ENCODE data around the gene INTU. TPM values are rescaled to one million over a fixed set of nuclear protein-coding genes. Genes with fewer than 3 reads are reported as not detected.

INTU gene
- total RNA-seq, 3 donors from 2014 or later (not counting 1 experiment from before 2014, with no cell fraction given): 0.08 to 0.43 (median 0.16) TPM

DNA sequence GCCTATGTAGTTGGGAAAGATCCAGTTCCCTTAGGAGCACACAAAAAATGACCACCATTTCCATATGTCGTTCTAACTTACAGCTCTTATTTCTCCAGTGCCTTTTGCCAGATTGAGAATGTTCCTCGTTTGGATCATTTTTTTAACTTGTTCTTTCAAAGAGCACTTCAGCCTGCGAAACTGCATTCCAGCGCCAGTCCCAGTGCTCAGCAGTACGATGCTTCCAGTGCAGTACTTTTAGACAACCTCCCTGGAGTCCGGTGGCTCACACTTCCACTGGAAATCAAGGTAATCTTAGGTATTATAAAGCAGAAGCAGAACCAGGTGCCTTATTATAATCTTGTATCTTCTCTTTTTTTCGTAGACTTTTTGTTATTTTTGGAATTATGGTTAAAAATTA is 54.8 kb downstream of the INTU start:
- ATAC-seq: no peak
- Mint-ChIP-seq H3K27ac (no peak overlapping the region), H3K9me3 (peaks cover 6 to 8% of the 10 kb centered on the region in 2 donors), H3K4me1 (no peaks in the 10 kb centered on the region), H3K4me3 (no peak overlapping the region), H3K27me3 (ENCODE audit: low read depth in 2 of 2) (no peaks in the 10 kb centered on the region), H3K36me3 (no peaks in the 10 kb centered on the region)
- 83% methylated on average over 6 of the region's 7 CpGs for WGBS (ENCODE audit: insufficient coverage)
- no peak for TF ChIP-seq CTCF (IDR thresholded peaks at IDR 0.05)
- no peak overlapping the region for H3K4me3 ChIP-seq (ENCODE audit: low read length)
- H3K27ac ChIP-seq (ENCODE audit: low read length): no peak overlapping the region
- intact Hi-C loops (cut with micrococcal nuclease): no loop called here
- no peak for DNase-seq
- H3K4me1 ChIP-seq (ENCODE audit: control insufficient read depth, insufficient read depth, low read length): no peaks in the 10 kb centered on the region
- H3K36me3 ChIP-seq (ENCODE audit: control insufficient read depth, insufficient read depth, low read length): no peaks in the 10 kb centered on the region
- no peaks in the 10 kb centered on the region for H3K9me3 ChIP-seq (ENCODE audit: control insufficient read depth, insufficient read depth, low read length)
- H3K27me3 ChIP-seq (ENCODE audit: control insufficient read depth, insufficient read depth, low read length): no peaks in the 10 kb centered on the region

DNA sequence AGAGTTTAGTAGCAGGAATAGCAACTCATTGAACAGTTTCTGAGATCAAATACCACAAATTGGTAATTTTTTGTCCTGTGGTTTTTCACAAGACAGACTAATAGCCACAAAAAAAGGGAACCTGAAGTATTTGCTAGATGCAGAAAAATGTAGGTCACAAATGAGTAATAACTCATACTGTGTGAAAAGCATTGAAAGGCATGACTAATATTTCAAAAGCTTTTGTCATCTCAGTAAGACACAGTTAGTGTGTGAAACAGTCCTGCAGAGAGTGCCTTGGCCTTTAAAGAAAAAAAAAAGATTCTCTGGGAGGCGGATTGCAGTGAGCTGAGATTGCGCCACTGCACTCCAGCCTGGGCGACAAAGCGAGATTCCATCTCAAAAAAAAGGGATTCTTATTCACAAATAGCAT is 66.0 kb downstream of the INTU start:
- DNase-seq (no peak), ATAC-seq (no peak)
- TF ChIP-seq CTCF (IDR thresholded peaks at IDR 0.05): no peak
- no peak overlapping the region for H3K27ac ChIP-seq (ENCODE audit: low read length)
- Mint-ChIP-seq H3K9me3 (peaks cover 3 to 4% of the 10 kb centered on the region in 2 donors), H3K4me1 (no peaks in the 10 kb centered on the region), H3K36me3 (no peaks in the 10 kb centered on the region), H3K27ac (no peak overlapping the region), H3K4me3 (no peak overlapping the region), H3K27me3 (ENCODE audit: low read depth in 2 of 2) (no peaks in the 10 kb centered on the region)
- WGBS (ENCODE audit: insufficient coverage): 73% methylated on average over 2 of the region's 4 CpGs
- intact Hi-C loops (cut with micrococcal nuclease): no loop called here
- no peaks in the 10 kb centered on the region for H3K36me3 ChIP-seq (ENCODE audit: control insufficient read depth, insufficient read depth, low read length)
- no peak overlapping the region for H3K4me3 ChIP-seq (ENCODE audit: low read length)
- no peaks in the 10 kb centered on the region for H3K9me3 ChIP-seq (ENCODE audit: control insufficient read depth, insufficient read depth, low read length)
- H3K4me1 ChIP-seq (ENCODE audit: control insufficient read depth, insufficient read depth, low read length): no peaks in the 10 kb centered on the region
- H3K27me3 ChIP-seq (ENCODE audit: control insufficient read depth, insufficient read depth, low read length): no peaks in the 10 kb centered on the region

DNA sequence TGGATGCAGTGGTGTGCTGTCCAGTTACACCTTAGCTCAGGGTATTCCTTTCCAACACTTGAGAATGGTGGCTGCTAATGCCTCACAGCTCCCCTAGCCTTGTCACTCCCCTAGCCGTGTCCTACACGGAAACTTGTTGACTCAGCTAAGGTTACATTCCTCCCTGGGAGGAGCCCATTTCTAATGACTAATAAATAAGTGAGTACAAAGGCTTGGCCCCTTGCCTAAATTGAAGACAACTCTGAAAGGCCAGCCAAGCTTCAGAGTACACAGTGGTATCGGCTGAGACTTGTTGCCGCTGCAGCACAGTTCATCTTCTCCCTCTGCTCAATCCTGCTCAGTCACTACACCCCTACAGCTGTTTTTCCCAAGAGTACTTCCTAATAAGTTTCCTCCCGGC is 76.2 kb downstream of the INTU start:
- no peak overlapping the region for H3K4me3 ChIP-seq (ENCODE audit: low read length)
- ATAC-seq (no peak), DNase-seq (no peak)
- no peaks in the 10 kb centered on the region for H3K27me3 Mint-ChIP-seq (ENCODE audit: low read depth in 2 of 2)
- no peak overlapping the region for H3K27ac ChIP-seq (ENCODE audit: low read length)
- no peak for TF ChIP-seq CTCF (IDR thresholded peaks at IDR 0.05)
- H3K4me3 Mint-ChIP-seq: no peak overlapping the region
- no peaks in the 10 kb centered on the region for H3K36me3 Mint-ChIP-seq
- no peaks in the 10 kb centered on the region for H3K27me3 ChIP-seq (ENCODE audit: control insufficient read depth, insufficient read depth, low read length)
- H3K9me3 Mint-ChIP-seq: peaks cover 0 to 2% of the 10 kb centered on the region in 2 donors
- H3K4me1 ChIP-seq (ENCODE audit: control insufficient read depth, insufficient read depth, low read length): no peaks in the 10 kb centered on the region
- H3K36me3 ChIP-seq (ENCODE audit: control insufficient read depth, insufficient read depth, low read length): no peaks in the 10 kb centered on the region
- no peak overlapping the region for H3K27ac Mint-ChIP-seq
- WGBS (ENCODE audit: insufficient coverage): 93% methylated on average over 5 of the region's 5 CpGs
- intact Hi-C loops (cut with micrococcal nuclease): no loop called here
- no peaks in the 10 kb centered on the region for H3K9me3 ChIP-seq (ENCODE audit: control insufficient read depth, insufficient read depth, low read length)
- H3K4me1 Mint-ChIP-seq: no peaks in the 10 kb centered on the region

- DNase-seq (no peak), ATAC-seq (no peak)
- H3K27me3 ChIP-seq (ENCODE audit: control insufficient read depth, insufficient read depth, low read length): no peaks in the 10 kb centered on the region
- H3K4me3 ChIP-seq (ENCODE audit: low read length): no peak overlapping the region
- Mint-ChIP-seq H3K9me3 (peaks cover 0 to 4% of the 10 kb centered on the region in 2 donors), H3K27ac (no peak overlapping the region), H3K27me3 (ENCODE audit: low read depth in 2 of 2) (no peaks in the 10 kb centered on the region), H3K36me3 (no peaks in the 10 kb centered on the region), H3K4me1 (no peaks in the 10 kb centered on the region), H3K4me3 (no peak overlapping the region)
- WGBS (ENCODE audit: insufficient coverage): no CpG with 5 or more reads among the region's 3 CpGs
- TF ChIP-seq CTCF (IDR thresholded peaks at IDR 0.05): no peak
- no peak overlapping the region for H3K27ac ChIP-seq (ENCODE audit: low read length)
- intact Hi-C loops (cut with micrococcal nuclease): no loop called here
- no peaks in the 10 kb centered on the region for H3K4me1 ChIP-seq (ENCODE audit: control insufficient read depth, insufficient read depth, low read length)
- no peaks in the 10 kb centered on the region for H3K9me3 ChIP-seq (ENCODE audit: control insufficient read depth, insufficient read depth, low read length)
- H3K36me3 ChIP-seq (ENCODE audit: control insufficient read depth, insufficient read depth, low read length): no peaks in the 10 kb centered on the region
Observed at GRCh38 chr4:127709456-127709855, 76.7 kb downstream of the INTU start.

All from natural killer cell (primary cell).